Smooth muscle cell (in vitro differentiated cells): ENCODE measurements around the gene LAMA4. TPM values are rescaled to one million over a fixed set of nuclear protein-coding genes. Genes with fewer than 3 reads are reported as not detected.

ENCODE experiments used
- DNase-seq: peaks from one replicate; lab custom pipeline; 2025; ENCODE audit not compliant: unreplicated experiment; lab: John Stamatoyannopoulos, UW
- H2AFZ ChIP-seq: fragments of 200-600 bp; sonication (generic); 2 replicates; pipeline ENCODE4 v1.6.0; 2016; ENCODE audit warnings: antibody characterized with exemption, low read depth, mild to moderate bottlenecking
- H3F3A ChIP-seq: fragments of 200-600 bp; sonication (generic); 2 replicates; pipeline ENCODE4 v1.6.0; 2017; ENCODE audit warnings: antibody characterized with exemption, low read depth
- H3K27ac ChIP-seq: fragments of 200-600 bp; sonication (generic); 2 replicates; pipeline ENCODE4 v1.5.1; 2016; ENCODE audit warnings: low read depth, mild to moderate bottlenecking
- H3K27me3 ChIP-seq: fragments of 200-600 bp; sonication (generic); 2 replicates; pipeline ENCODE4 v1.6.1; 2016; ENCODE audit warnings: low read depth, mild to moderate bottlenecking
- H3K36me3 ChIP-seq: fragments of 200-600 bp; sonication (generic); 2 replicates; pipeline ENCODE4 v1.5.1; 2016; ENCODE audit warnings: low read depth
- H3K4me1 ChIP-seq: fragments of 200-600 bp; sonication (generic); 2 replicates; pipeline ENCODE4 v1.5.1; 2016; ENCODE audit warnings: low read depth
- H3K4me2 ChIP-seq: fragments of 200-600 bp; sonication (generic); 2 replicates; pipeline ENCODE4 v1.6.0; 2016; ENCODE audit warnings: mild to moderate bottlenecking
- H3K4me3 ChIP-seq: fragments of 200-600 bp; sonication (generic); 2 replicates; pipeline ENCODE4 v1.5.1; 2016; ENCODE audit warnings: mild to moderate bottlenecking
- H3K79me2 ChIP-seq: fragments of 200-600 bp; sonication (generic); 2 replicates; pipeline ENCODE4 v1.6.0; 2016; ENCODE audit warnings: low read depth, mild to moderate bottlenecking
- H3K9ac ChIP-seq: fragments of 200-600 bp; sonication (generic); 2 replicates; pipeline ENCODE4 v1.6.0; 2016; ENCODE audit warnings: low read depth
- H3K9me3 ChIP-seq: fragments of 200-600 bp; sonication (generic); replicated peaks from 2 replicates; pipeline ENCODE4 v1.5.1; 2016; ENCODE audit warnings: low read depth
- H4K20me1 ChIP-seq: fragments of 200-600 bp; sonication (generic); 2 replicates; pipeline ENCODE4 v1.6.0; 2016; ENCODE audit warnings: low read depth
- CTCF ChIP-seq: fragments of 200-600 bp; sonication (generic); IDR thresholded peaks from 2 replicates; pipeline ENCODE4 v1.5.1; 2017; ENCODE audit warnings: borderline replicate concordance, mild to moderate bottlenecking, antibody characterized with exemption; ENCODE audit not compliant: insufficient read depth, poor library complexity, severe bottlenecking
- WGBS: methylation state at CpG from one replicate; pipeline ENCODE4 v1.1.7; 2016; ENCODE audit warnings: low lambda C conversion rate; 5-methylcytosine and 5-hydroxymethylcytosine counted together
- polyA plus RNA-seq: library from polyadenylated mRNA; unstranded; fragments of >200 nt; fragmentation: Nextera tagmentation; extraction: Ambion mirVana; gene quantifications from 2 replicates; pipeline ENCODE4 v1.2.1, GENCODE V29; 2016
- total RNA-seq: library from RNA; depleted of rRNA; stranded (reverse); fragments of >200 nt; gene quantifications from 2 replicates; pipeline ENCODE4 v1.2.3, GENCODE V29; 2014

Gene LAMA4
- total and polyA plus RNA-seq, 2 experiments from 2014 or later: 9.1 to 29.4 TPM

GRCh38 chr6:112194511-112194910, 59.9 kb downstream of the LAMA4 start:
- Histone ChIP-seq H3K27me3 (peaks cover 11% of the 10 kb centered on the region), H3F3A (no peaks in the 10 kb centered on the region), H3K36me3 (no peaks in the 10 kb centered on the region), H3K4me3 (no peak overlapping the region), H3K9me3 (no peaks in the 10 kb centered on the region), H3K4me2 (no peak overlapping the region), H3K79me2 (no peaks in the 10 kb centered on the region), H3K27ac (no peak overlapping the region), H3K4me1 (no peaks in the 10 kb centered on the region), H4K20me1 (no peaks in the 10 kb centered on the region), H3K9ac (no peak overlapping the region), H2AFZ (no peak overlapping the region)
- 94% methylated on average over 1 of the region's 1 CpG for whole genome bisulfite sequencing
- no peak for DNase-seq
- no peak for TF ChIP-seq CTCF

GRCh38 chr6:112193535-112194051, 60.8 kb downstream of the LAMA4 start:
- Histone ChIP-seq H3K9ac (no peak overlapping the region), H3K4me2 (no peak overlapping the region), H3K27me3 (peaks cover 11% of the 10 kb centered on the region), H3K36me3 (no peaks in the 10 kb centered on the region), H2AFZ (no peak overlapping the region), H3K9me3 (no peaks in the 10 kb centered on the region), H3K79me2 (no peaks in the 10 kb centered on the region), H3F3A (no peaks in the 10 kb centered on the region), H3K27ac (no peak overlapping the region), H3K4me3 (no peak overlapping the region), H4K20me1 (no peaks in the 10 kb centered on the region), H3K4me1 (no peaks in the 10 kb centered on the region)
- no peak for TF ChIP-seq CTCF
- no peak for DNase-seq
- WGBS: 83% methylated on average over 1 of the region's 1 CpG

GRCh38 chr6:112193117-112193516, 61.2 kb downstream of the LAMA4 start:
- Histone ChIP-seq H3K9me3 (no peaks in the 10 kb centered on the region), H4K20me1 (no peaks in the 10 kb centered on the region), H3K36me3 (no peaks in the 10 kb centered on the region), H3K27me3 (peaks cover 11% of the 10 kb centered on the region), H3K79me2 (no peaks in the 10 kb centered on the region), H3K27ac (no peak overlapping the region), H2AFZ (no peak overlapping the region), H3K4me2 (no peak overlapping the region), H3K9ac (no peak overlapping the region), H3K4me1 (no peaks in the 10 kb centered on the region), H3K4me3 (no peak overlapping the region), H3F3A (no peaks in the 10 kb centered on the region)
- no peak for TF ChIP-seq CTCF
- DNase-seq: no peak

GRCh38 chr6:112191509-112192020, 62.8 kb downstream of the LAMA4 start:
- Histone ChIP-seq H3K9ac (no peak overlapping the region), H4K20me1 (no peaks in the 10 kb centered on the region), H3K4me3 (no peak overlapping the region), H3K79me2 (no peaks in the 10 kb centered on the region), H3K27me3 (peaks cover 11% of the 10 kb centered on the region), H3K4me2 (no peak overlapping the region), H3F3A (no peaks in the 10 kb centered on the region), H3K27ac (no peak overlapping the region), H2AFZ (no peak overlapping the region), H3K9me3 (no peaks in the 10 kb centered on the region), H3K4me1 (no peaks in the 10 kb centered on the region), H3K36me3 (no peaks in the 10 kb centered on the region)
- no peak for TF ChIP-seq CTCF
- 91% methylated on average over 7 of the region's 7 CpGs for whole genome bisulfite sequencing
- DNase-seq: no peak
